Mesendoderm (in vitro differentiated cells): Measurements from ENCODE around the gene HGFAC.

Experiments
- DNase-seq: peaks from one replicate; pipeline ENCODE4 v3.0.0; 2013
- H2AK5ac ChIP-seq: 2 replicates; pipeline ENCODE4 v1.6.1; 2013; ENCODE audit warnings: low read length, inconsistent platforms
- H2BK120ac ChIP-seq: 2 replicates; pipeline ENCODE4 v1.6.1; 2013; ENCODE audit warnings: low read depth, mild to moderate bottlenecking, low read length, moderate library complexity, mixed read lengths
- H2BK15ac ChIP-seq: replicated peaks from 2 replicates; pipeline ENCODE4 v1.6.1; 2013; ENCODE audit warnings: low read depth, mild to moderate bottlenecking, moderate library complexity
- H2BK5ac ChIP-seq: 2 replicates; pipeline ENCODE4 v1.6.1; 2013; ENCODE audit warnings: low read length, inconsistent platforms
- H3K18ac ChIP-seq: 2 replicates; pipeline ENCODE4 v1.6.1; 2013; ENCODE audit warnings: mild to moderate bottlenecking, low read length, mixed read lengths
- H3K23ac ChIP-seq: one replicate; pipeline ENCODE4 v1.6.1; 2013; ENCODE audit warnings: low read length
- H3K27ac ChIP-seq: 2 replicates; pipeline ENCODE4 v1.5.1; 2013; ENCODE audit warnings: low read depth, mild to moderate bottlenecking, inconsistent platforms, low read length, moderate library complexity
- H3K27me3 ChIP-seq: 2 replicates; pipeline ENCODE4 v1.6.1; 2013; ENCODE audit warnings: low read length, control low read depth, mild to moderate bottlenecking, inconsistent platforms; ENCODE audit not compliant: insufficient read depth, poor library complexity
- H3K36me3 ChIP-seq: 2 replicates; pipeline ENCODE4 v1.6.1; 2013; ENCODE audit warnings: low read length, inconsistent platforms; ENCODE audit not compliant: control insufficient read depth, insufficient read depth
- H3K4ac ChIP-seq: one replicate; pipeline ENCODE4 v1.6.1; 2013; ENCODE audit warnings: low read depth, mild to moderate bottlenecking, low read length, moderate library complexity
- H3K4me1 ChIP-seq: 2 replicates; pipeline ENCODE4 v1.6.1; 2013; ENCODE audit warnings: low read depth, low read length, inconsistent platforms; ENCODE audit not compliant: control insufficient read depth
- H3K4me2 ChIP-seq: 2 replicates; pipeline ENCODE4 v1.6.1; 2013; ENCODE audit warnings: low read length
- H3K4me3 ChIP-seq: 2 replicates; pipeline ENCODE4 v1.5.1; 2013; ENCODE audit warnings: mild to moderate bottlenecking, low read length
- H3K56ac ChIP-seq: one replicate; pipeline ENCODE4 v1.6.1; 2013; ENCODE audit warnings: low read length
- H3K79me1 ChIP-seq: 2 replicates; pipeline ENCODE4 v1.6.1; 2013; ENCODE audit warnings: low read length, inconsistent platforms
- H3K79me2 ChIP-seq: 2 replicates; pipeline ENCODE4 v1.6.1; 2013; ENCODE audit warnings: mild to moderate bottlenecking, low read length; ENCODE audit not compliant: control insufficient read depth, insufficient read depth
- H3K9ac ChIP-seq: 2 replicates; pipeline ENCODE4 v1.6.1; 2013; ENCODE audit warnings: low read length, inconsistent platforms
- H4K5ac ChIP-seq: one replicate; pipeline ENCODE4 v1.6.1; 2013; ENCODE audit warnings: low read length
- H4K8ac ChIP-seq: one replicate; pipeline ENCODE4 v1.6.1; 2013; ENCODE audit warnings: low read depth, mild to moderate bottlenecking, control low read depth, low read length, moderate library complexity
- WGBS: extraction: QIAGEN DNeasy Blood & Tissue Kit; methylation state at CpG from one replicate; pipeline ENCODE4 v1.1.7; 2013; ENCODE audit warnings: low lambda C conversion rate, missing lambda C conversion rate; ENCODE audit not compliant: insufficient coverage; ENCODE audit errors: extremely low coverage; 5-methylcytosine and 5-hydroxymethylcytosine counted together

The HGFAC gene

DNA sequence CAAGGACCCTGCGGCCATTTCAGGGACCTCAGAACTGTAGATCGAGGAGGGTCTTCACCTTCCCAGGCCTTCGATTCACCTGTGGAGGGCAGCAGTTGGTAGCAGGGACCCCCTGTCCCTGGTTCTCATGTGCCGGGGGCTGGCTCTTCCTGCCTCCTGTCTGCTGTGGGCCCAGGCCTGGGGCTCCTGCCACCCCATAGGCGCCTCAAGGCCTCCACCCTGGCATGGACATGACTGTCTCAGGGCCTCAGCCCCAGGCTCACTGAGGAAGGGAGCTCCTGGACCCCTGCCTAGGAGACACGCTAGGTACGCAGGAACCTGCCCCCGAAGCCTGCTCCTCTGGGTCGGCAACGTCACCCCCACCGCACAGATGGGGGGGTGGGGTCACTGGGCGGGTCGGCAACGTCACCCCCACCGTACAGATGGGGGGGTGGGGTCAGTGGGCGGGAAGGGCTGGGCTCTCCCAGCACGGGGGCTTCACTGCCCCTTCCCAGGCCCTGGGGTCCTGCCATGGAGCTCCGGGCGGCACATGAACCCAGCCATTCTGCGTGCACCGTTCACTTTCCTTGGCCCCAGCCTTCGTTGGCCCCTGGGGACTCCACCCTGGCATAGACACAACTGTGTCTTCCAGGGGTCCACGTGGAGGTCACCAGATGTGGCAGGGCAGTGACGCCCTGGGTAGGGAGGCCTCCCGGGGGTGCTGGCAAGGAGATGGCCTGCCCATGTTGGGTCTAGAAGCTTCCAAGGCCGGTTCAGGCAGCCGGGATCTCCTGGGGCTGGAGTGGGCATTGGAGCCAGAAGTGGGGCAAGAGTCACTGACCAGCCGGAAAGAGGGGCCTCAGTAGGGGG lies 3.5 kb upstream of the HGFAC start:
- no peak overlapping the region for H3K18ac ChIP-seq
- no peaks in the 10 kb centered on the region for H3K27me3 ChIP-seq
- DNase-seq = no peak
- no peaks in the 10 kb centered on the region for H3K4me1 ChIP-seq
- no peaks in the 10 kb centered on the region for H3K79me2 ChIP-seq
- H3K4me2 ChIP-seq = no peak overlapping the region
- no peak overlapping the region for H3K56ac ChIP-seq
- no peak overlapping the region for H3K9ac ChIP-seq
- no CpG with 5 or more reads among the region's 28 CpGs for WGBS
- no peaks in the 10 kb centered on the region for H3K36me3 ChIP-seq
- H3K79me1 ChIP-seq = no peaks in the 10 kb centered on the region
- H2BK5ac ChIP-seq = no peak overlapping the region
- H4K8ac ChIP-seq = no peak overlapping the region
- H3K4me3 ChIP-seq = no peak overlapping the region
- H3K23ac ChIP-seq = no peak overlapping the region
- no peak overlapping the region for H3K27ac ChIP-seq
- H2AK5ac ChIP-seq = no peak overlapping the region
- H3K4ac ChIP-seq = no peak overlapping the region
- H4K5ac ChIP-seq = no peak overlapping the region
- H2BK15ac ChIP-seq = no peak overlapping the region
- no peak overlapping the region for H2BK120ac ChIP-seq

DNA sequence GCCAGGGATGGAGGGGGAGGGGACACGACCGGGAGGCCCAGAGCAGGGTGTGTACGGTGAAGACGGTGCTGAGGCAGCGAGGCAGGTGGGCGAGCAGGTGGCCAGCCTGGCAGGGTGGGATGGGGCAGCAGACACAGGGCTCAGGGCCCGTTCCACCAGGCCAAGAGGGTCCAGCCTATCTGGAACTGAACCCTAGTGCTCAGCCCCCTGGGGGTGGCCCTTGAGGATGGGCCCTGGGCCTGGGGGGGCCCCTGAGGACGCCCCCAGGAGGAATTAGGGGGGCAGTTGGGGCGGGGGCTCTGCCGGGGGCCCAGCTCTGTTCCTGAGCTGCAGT lies 3.0 kb upstream of the HGFAC start:
- no peak overlapping the region for H3K4ac ChIP-seq
- no peaks in the 10 kb centered on the region for H3K4me1 ChIP-seq
- H3K36me3 ChIP-seq = no peaks in the 10 kb centered on the region
- H3K79me1 ChIP-seq = no peaks in the 10 kb centered on the region
- H3K4me2 ChIP-seq = no peak overlapping the region
- H2BK15ac ChIP-seq = no peak overlapping the region
- H4K8ac ChIP-seq = no peak overlapping the region
- H2AK5ac ChIP-seq = no peak overlapping the region
- no peak overlapping the region for H3K27ac ChIP-seq
- H3K27me3 ChIP-seq = no peaks in the 10 kb centered on the region
- DNase-seq = no peak
- no peak overlapping the region for H4K5ac ChIP-seq
- no peak overlapping the region for H3K56ac ChIP-seq
- no CpG with 5 or more reads among the region's 10 CpGs for WGBS
- no peak overlapping the region for H3K4me3 ChIP-seq
- H3K79me2 ChIP-seq = no peaks in the 10 kb centered on the region
- no peak overlapping the region for H3K9ac ChIP-seq
- H3K18ac ChIP-seq = no peak overlapping the region
- no peak overlapping the region for H2BK120ac ChIP-seq
- no peak overlapping the region for H3K23ac ChIP-seq
- no peak overlapping the region for H2BK5ac ChIP-seq

DNA sequence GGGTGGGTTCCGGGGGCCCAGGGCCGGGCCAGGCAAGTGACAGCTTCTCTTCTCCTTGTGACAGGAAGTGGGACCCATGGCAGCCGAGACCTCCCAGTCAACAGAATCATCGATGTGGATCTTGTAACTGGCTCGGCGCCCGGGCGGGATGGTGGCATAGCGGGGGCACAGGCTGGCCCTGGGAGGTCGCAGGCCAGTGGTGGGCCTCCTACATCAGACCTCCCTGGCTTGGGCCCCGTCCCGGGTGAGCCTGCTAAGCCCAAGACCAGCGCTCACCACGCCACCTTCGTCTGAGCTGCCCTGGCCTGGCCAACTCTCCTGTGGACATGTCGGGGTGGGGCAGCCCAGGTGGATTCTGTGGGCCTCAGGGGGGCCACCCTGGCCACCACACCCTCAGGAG lies 2.4 kb upstream of the HGFAC start:
- H4K8ac ChIP-seq = no peak overlapping the region
- H3K36me3 ChIP-seq = no peaks in the 10 kb centered on the region
- H3K18ac ChIP-seq = no peak overlapping the region
- H4K5ac ChIP-seq = no peak overlapping the region
- H3K4me2 ChIP-seq = no peak overlapping the region
- no peak overlapping the region for H3K27ac ChIP-seq
- no peaks in the 10 kb centered on the region for H3K79me1 ChIP-seq
- no peak overlapping the region for H3K56ac ChIP-seq
- H3K79me2 ChIP-seq = no peaks in the 10 kb centered on the region
- no peak overlapping the region for H2BK5ac ChIP-seq
- no peak for DNase-seq
- no peak overlapping the region for H3K9ac ChIP-seq
- H3K4ac ChIP-seq = no peak overlapping the region
- no peak overlapping the region for H2AK5ac ChIP-seq
- WGBS = no CpG with 5 or more reads among the region's 16 CpGs
- H2BK15ac ChIP-seq = no peak overlapping the region
- no peak overlapping the region for H3K23ac ChIP-seq
- H2BK120ac ChIP-seq = no peak overlapping the region
- no peaks in the 10 kb centered on the region for H3K4me1 ChIP-seq
- no peak overlapping the region for H3K4me3 ChIP-seq
- no peaks in the 10 kb centered on the region for H3K27me3 ChIP-seq

GRCh38 chr4:3440011-3440410 lies 1.8 kb upstream of the HGFAC start:
- no peak overlapping the region for H2BK5ac ChIP-seq
- no peaks in the 10 kb centered on the region for H3K27me3 ChIP-seq
- H3K4me2 ChIP-seq = no peak overlapping the region
- H2BK15ac ChIP-seq = no peak overlapping the region
- no peaks in the 10 kb centered on the region for H3K36me3 ChIP-seq
- no peak overlapping the region for H3K56ac ChIP-seq
- no peak overlapping the region for H3K27ac ChIP-seq
- H3K4me1 ChIP-seq = no peaks in the 10 kb centered on the region
- H4K5ac ChIP-seq = no peak overlapping the region
- no peak overlapping the region for H3K4ac ChIP-seq
- no peak overlapping the region for H4K8ac ChIP-seq
- no peak overlapping the region for H2AK5ac ChIP-seq
- no peaks in the 10 kb centered on the region for H3K79me2 ChIP-seq
- no peak overlapping the region for H3K23ac ChIP-seq
- no peaks in the 10 kb centered on the region for H3K79me1 ChIP-seq
- H2BK120ac ChIP-seq = no peak overlapping the region
- no peak for DNase-seq
- H3K18ac ChIP-seq = no peak overlapping the region
- no CpG with 5 or more reads among the region's 7 CpGs for WGBS
- no peak overlapping the region for H3K4me3 ChIP-seq
- H3K9ac ChIP-seq = no peak overlapping the region

DNA sequence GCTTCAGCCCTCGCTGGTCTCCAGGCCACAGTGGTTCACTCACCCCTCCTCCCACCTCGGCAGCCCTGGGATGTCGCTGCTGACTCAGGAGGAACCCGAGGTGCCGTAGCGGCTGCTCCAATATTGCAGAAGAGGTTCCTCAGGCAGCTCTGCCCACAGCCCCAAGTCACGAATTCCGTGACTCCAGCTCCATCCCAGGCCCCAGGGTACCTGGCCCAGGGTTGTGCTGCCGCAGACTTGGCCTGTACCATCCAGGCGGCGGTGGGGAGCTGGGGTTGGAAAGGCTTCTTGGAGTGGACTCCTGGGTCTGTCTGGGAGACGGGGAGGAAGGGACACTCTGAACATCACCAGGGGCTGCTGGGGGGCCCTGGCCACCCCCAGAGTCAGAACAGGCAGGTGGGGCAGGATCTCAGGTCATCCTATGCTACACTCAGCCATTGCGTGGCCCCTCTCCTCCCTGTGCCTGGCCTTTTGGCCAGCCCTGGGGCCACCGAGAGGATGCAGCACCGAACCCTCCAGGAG lies 728 bp upstream of the HGFAC start:
- Histone ChIP-seq H3K79me1 (no peaks in the 10 kb centered on the region), H2AK5ac (no peak overlapping the region), H3K56ac (no peak overlapping the region), H4K8ac (no peak overlapping the region), H3K9ac (no peak overlapping the region), H3K4me3 (no peak overlapping the region), H3K27me3 (no peaks in the 10 kb centered on the region), H2BK5ac (no peak overlapping the region), H4K5ac (no peak overlapping the region), H3K4me1 (no peaks in the 10 kb centered on the region), H3K27ac (no peak overlapping the region), H3K4me2 (no peak overlapping the region), H3K18ac (no peak overlapping the region), H3K4ac (no peak overlapping the region), H3K79me2 (no peaks in the 10 kb centered on the region), H3K23ac (no peak overlapping the region), H2BK15ac (no peak overlapping the region), H2BK120ac (no peak overlapping the region), H3K36me3 (no peaks in the 10 kb centered on the region)
- no CpG with 5 or more reads among the region's 15 CpGs for WGBS
- no peak for DNase-seq
